ENCODE data around the gene ADAM8.

Gene ADAM8

DNA sequence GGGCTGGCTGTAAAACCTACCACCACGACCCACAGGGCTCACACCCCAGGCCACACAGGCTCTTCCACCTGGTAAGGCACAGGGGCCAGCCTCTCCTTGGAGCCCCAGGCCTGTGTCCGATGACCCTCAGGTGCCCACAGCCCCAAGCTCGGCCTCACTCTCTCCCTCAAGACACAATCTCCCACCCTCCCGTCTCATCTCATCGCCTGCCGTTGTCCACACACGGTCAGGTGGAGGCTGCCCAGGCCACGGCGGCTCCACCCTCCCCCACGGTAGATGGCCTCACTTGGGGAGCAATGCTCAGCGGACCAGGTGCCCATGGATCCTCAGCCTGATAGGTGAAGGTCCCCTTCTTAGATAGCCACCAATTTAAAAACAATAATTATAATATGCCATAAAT is 55.3 kb downstream of the ADAM8 start:
- Histone ChIP-seq H3K9ac (ENCODE audit: low read length) (no peak overlapping the region), H3K27ac (ENCODE audit: low read depth, low read length) (no peak overlapping the region), H3K4me3 (ENCODE audit: low read depth in 1 of 2, low read length in 2 of 2) (no peak overlapping the region), H3K36me3 (ENCODE audit: insufficient read depth, low read length) (no peaks in the 10 kb centered on the region), H3K9me3 (ENCODE audit: low read length) (no peaks in the 10 kb centered on the region), H3K4me1 (ENCODE audit: insufficient read depth, low read length) (no peaks in the 10 kb centered on the region), H3K27me3 (ENCODE audit: control insufficient read depth in 1 of 2, insufficient read depth in 2 of 2, low read length in 2 of 2) (peaks cover 0 to 26% of the 10 kb centered on the region in 2 donors)

GRCh38 chr10:133219782-133220181 is 56.9 kb downstream of the ADAM8 start:
- no peaks in the 10 kb centered on the region for H3K36me3 ChIP-seq (ENCODE audit: insufficient read depth, low read length)
- peaks cover 0 to 23% of the 10 kb centered on the region in 2 donors for H3K27me3 ChIP-seq (ENCODE audit: control insufficient read depth in 1 of 2, insufficient read depth in 2 of 2, low read length in 2 of 2)
- no peak overlapping the region for H3K4me3 ChIP-seq (ENCODE audit: low read depth in 1 of 2, low read length in 2 of 2)
- no peaks in the 10 kb centered on the region for H3K4me1 ChIP-seq (ENCODE audit: insufficient read depth, low read length)
- no peak overlapping the region for H3K9ac ChIP-seq (ENCODE audit: low read length)
- H3K9me3 ChIP-seq (ENCODE audit: low read length), result no peaks in the 10 kb centered on the region
- H3K27ac ChIP-seq (ENCODE audit: low read depth, low read length), result no peak overlapping the region

DNA sequence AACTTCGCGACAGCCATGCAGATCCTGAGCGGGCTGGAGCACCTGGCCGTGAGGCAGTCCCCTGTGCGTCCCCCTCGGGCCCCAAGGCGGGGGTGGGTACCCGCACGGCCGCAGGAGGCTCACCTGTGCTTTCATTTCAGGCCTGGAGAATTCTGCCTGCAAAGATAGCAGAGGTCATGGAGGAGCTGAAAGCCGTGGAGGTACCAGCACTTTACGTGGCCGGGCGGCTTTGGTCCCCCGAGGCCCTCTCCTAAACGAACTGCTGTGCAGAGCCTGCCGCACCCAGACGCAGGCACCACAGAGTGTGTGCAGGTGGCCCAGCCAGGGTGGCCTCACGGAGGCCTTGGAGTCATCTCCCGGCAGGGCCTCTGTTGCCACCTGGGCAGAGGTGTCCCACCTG is 57.8 kb downstream of the ADAM8 start:
- Histone ChIP-seq H3K9me3 (ENCODE audit: low read length) (no peaks in the 10 kb centered on the region), H3K27me3 (ENCODE audit: control insufficient read depth in 1 of 2, insufficient read depth in 2 of 2, low read length in 2 of 2) (peaks cover 0 to 23% of the 10 kb centered on the region in 2 donors), H3K36me3 (ENCODE audit: insufficient read depth, low read length) (no peaks in the 10 kb centered on the region), H3K27ac (ENCODE audit: low read depth, low read length) (no peak overlapping the region), H3K4me1 (ENCODE audit: insufficient read depth, low read length) (no peaks in the 10 kb centered on the region), H3K4me3 (ENCODE audit: low read depth in 1 of 2, low read length in 2 of 2) (no peak overlapping the region), H3K9ac (ENCODE audit: low read length) (no peak overlapping the region)

DNA sequence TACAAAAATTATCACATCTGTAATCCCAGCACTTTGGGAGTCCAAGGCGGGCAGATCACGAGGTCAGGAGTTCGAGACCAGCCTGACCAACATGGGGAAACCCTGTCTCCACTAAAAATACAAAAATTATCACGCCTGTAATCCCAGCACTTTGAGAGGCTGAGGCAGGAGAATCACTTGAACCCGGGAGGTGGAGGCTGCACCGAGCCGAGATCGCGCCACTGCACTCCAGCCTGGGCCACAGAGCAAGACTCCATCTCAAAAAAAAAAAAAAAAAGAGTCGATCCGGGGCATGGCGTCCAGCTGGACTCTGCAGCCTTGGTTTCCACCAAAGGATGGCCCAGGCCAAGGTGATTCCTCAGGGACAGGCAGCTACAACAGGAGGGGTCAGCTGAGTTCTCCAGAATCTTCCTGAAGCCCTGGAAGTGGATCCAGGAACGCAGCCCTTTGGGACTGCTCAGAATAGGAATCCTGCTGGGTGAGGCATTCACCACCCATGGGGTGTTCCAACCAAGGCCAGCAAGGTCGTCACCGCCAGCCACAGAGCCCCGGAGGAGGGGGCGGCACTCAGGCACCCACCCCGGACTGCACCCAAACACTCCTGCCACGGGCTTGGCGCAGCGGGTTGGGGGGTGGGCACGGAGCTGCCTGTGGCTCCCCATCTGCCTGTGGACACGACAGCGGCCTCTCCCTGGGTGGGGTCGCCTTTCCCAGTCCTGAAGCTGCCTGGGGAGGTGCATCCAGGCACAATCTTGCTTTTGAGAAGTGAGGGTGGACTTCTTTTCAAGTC is 58.7 kb downstream of the ADAM8 start:
- H3K4me3 ChIP-seq (ENCODE audit: low read depth in 1 of 2, low read length in 2 of 2), result no peak overlapping the region
- H3K27ac ChIP-seq (ENCODE audit: low read depth, low read length), result no peak overlapping the region
- no peak overlapping the region for H3K9ac ChIP-seq (ENCODE audit: low read length)
- no peaks in the 10 kb centered on the region for H3K36me3 ChIP-seq (ENCODE audit: insufficient read depth, low read length)
- H3K27me3 ChIP-seq (ENCODE audit: control insufficient read depth in 1 of 2, insufficient read depth in 2 of 2, low read length in 2 of 2), result peaks cover 0 to 23% of the 10 kb centered on the region in 2 donors
- no peaks in the 10 kb centered on the region for H3K4me1 ChIP-seq (ENCODE audit: insufficient read depth, low read length)
- H3K9me3 ChIP-seq (ENCODE audit: low read length), result no peaks in the 10 kb centered on the region

DNA sequence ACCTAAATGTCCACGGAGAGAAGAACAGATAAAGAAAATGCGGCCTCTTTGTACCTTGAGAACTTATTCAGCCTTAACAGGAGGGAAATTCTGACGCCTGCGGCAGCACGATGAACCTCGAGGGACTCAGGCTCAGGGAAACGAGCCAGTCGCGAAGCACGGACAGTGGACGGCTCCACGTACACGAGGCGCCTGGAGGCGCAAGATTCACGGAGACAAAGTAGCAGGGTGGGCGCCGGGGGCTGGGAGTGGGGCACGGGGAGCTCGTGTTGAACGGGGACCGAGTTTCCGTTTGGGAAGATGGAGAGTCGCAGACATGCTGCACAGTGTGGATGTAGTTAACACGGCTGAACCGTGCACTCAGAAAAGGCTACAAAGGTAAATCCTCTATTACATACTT is 59.9 kb downstream of the ADAM8 start:
- Histone ChIP-seq H3K9me3 (ENCODE audit: low read length) (no peaks in the 10 kb centered on the region), H3K9ac (ENCODE audit: low read length) (no peak overlapping the region), H3K36me3 (ENCODE audit: insufficient read depth, low read length) (no peaks in the 10 kb centered on the region), H3K27me3 (ENCODE audit: control insufficient read depth in 1 of 2, insufficient read depth in 2 of 2, low read length in 2 of 2) (peaks cover 0 to 23% of the 10 kb centered on the region in 2 donors), H3K4me3 (ENCODE audit: low read depth in 1 of 2, low read length in 2 of 2) (no peak overlapping the region), H3K4me1 (ENCODE audit: insufficient read depth, low read length) (no peaks in the 10 kb centered on the region), H3K27ac (ENCODE audit: low read depth, low read length) (no peak overlapping the region)

- H3K9ac ChIP-seq (ENCODE audit: low read length), result no peak overlapping the region
- H3K27me3 ChIP-seq (ENCODE audit: control insufficient read depth in 1 of 2, insufficient read depth in 2 of 2, low read length in 2 of 2), result peaks cover 0 to 14% of the 10 kb centered on the region in 2 donors
- no peak overlapping the region for H3K27ac ChIP-seq (ENCODE audit: low read depth, low read length)
- H3K4me3 ChIP-seq (ENCODE audit: low read depth in 1 of 2, low read length in 2 of 2), result no peak overlapping the region
- no peaks in the 10 kb centered on the region for H3K9me3 ChIP-seq (ENCODE audit: low read length)
- H3K36me3 ChIP-seq (ENCODE audit: insufficient read depth, low read length), result no peaks in the 10 kb centered on the region
- no peaks in the 10 kb centered on the region for H3K4me1 ChIP-seq (ENCODE audit: insufficient read depth, low read length)
Observed at GRCh38 chr10:133215586-133215985, 61.1 kb downstream of the ADAM8 start.

GRCh38 chr10:133214468-133215410 is 61.9 kb downstream of the ADAM8 start:
- Histone ChIP-seq H3K27ac (ENCODE audit: low read depth, low read length) (no peak overlapping the region), H3K9ac (ENCODE audit: low read length) (no peak overlapping the region), H3K36me3 (ENCODE audit: insufficient read depth, low read length) (no peaks in the 10 kb centered on the region), H3K9me3 (ENCODE audit: low read length) (no peaks in the 10 kb centered on the region), H3K27me3 (ENCODE audit: control insufficient read depth in 1 of 2, insufficient read depth in 2 of 2, low read length in 2 of 2) (peaks cover 0 to 11% of the 10 kb centered on the region in 2 donors), H3K4me1 (ENCODE audit: insufficient read depth, low read length) (no peaks in the 10 kb centered on the region), H3K4me3 (ENCODE audit: low read depth in 1 of 2, low read length in 2 of 2) (no peak overlapping the region)

DNA sequence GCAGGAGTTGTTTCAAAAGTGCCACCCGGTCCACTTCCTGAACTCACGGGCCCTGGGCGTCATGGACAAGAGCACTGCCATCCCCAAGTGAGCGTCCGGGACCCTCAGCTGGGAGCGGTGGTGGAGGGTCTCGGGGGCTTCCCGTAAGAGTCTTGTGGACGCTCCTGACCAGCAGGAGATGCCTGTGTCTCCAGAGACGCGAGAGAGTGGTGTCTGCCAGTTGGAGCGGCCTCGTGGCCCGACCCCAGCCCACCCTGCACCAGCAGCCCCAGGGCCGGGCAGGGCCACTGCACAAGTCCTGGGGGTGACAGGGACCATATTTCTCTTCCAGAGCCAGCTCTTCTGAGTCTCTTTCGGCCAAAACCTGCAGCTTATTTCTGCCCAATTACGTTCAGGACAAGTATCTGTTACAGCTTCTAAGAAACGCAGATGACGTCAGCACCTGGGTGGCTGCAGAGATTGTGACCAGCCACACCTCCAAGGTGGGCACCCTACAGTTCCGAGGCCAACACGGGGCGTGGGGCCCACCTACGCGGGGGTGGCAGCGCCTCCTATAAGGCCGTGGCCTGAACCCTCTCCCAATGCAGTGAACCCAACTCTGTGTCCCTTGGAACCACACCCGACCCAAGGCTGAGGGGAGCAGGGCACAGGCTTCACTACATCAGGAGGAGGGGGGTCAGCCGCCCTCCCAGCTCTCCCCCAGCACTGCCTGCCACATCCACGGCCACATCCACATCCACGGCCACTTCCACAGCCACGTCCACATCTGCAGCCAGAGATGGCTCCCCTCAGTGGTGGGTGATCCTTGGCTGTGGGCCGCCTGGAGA is 62.8 kb downstream of the ADAM8 start:
- no peaks in the 10 kb centered on the region for H3K4me1 ChIP-seq (ENCODE audit: insufficient read depth, low read length)
- peaks cover 0 to 2% of the 10 kb centered on the region in 2 donors for H3K27me3 ChIP-seq (ENCODE audit: control insufficient read depth in 1 of 2, insufficient read depth in 2 of 2, low read length in 2 of 2)
- H3K27ac ChIP-seq (ENCODE audit: low read depth, low read length), result no peak overlapping the region
- H3K9me3 ChIP-seq (ENCODE audit: low read length), result no peaks in the 10 kb centered on the region
- no peak overlapping the region for H3K9ac ChIP-seq (ENCODE audit: low read length)
- H3K4me3 ChIP-seq (ENCODE audit: low read depth in 1 of 2, low read length in 2 of 2), result no peak overlapping the region
- H3K36me3 ChIP-seq (ENCODE audit: insufficient read depth, low read length), result no peaks in the 10 kb centered on the region

DNA sequence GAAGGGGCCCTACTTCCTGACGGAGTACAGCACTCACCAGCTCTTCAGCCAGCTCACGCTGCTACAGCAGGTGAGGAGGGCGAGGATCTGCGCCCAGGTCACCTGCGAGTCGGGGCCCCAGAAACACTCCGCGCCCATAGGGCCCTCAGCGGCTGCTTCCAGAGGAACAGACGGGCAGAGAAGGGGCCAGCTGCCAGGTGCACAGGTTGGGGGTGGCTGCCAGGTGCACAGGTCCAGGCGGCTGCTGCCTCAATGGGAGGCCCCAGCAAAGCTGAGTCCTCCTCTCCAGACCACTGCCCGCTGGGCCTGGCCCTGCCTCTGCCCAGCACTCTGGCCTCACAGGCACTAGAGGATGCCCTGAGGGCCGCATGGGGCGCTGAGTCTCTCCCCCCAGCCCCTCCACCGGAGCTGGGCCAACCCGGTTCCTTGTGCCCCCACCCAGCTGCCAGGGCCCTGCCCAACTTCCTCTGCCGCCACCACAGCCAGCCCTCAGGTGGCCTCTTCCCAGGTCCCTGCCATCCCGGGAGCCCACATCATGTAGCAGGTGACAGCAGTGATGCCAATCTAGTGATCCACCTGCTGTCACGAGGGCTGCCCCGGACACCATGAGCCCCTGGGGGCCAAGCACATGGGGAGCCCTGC is 63.7 kb downstream of the ADAM8 start:
- no peaks in the 10 kb centered on the region for H3K4me1 ChIP-seq (ENCODE audit: insufficient read depth, low read length)
- no peaks in the 10 kb centered on the region for H3K9me3 ChIP-seq (ENCODE audit: low read length)
- H3K4me3 ChIP-seq (ENCODE audit: low read depth in 1 of 2, low read length in 2 of 2), result no peak overlapping the region
- H3K27me3 ChIP-seq (ENCODE audit: control insufficient read depth in 1 of 2, insufficient read depth in 2 of 2, low read length in 2 of 2), result no peaks in the 10 kb centered on the region
- H3K9ac ChIP-seq (ENCODE audit: low read length), result no peak overlapping the region
- H3K36me3 ChIP-seq (ENCODE audit: insufficient read depth, low read length), result no peaks in the 10 kb centered on the region
- no peak overlapping the region for H3K27ac ChIP-seq (ENCODE audit: low read depth, low read length)
